ENCODE data around the gene UBALD1. TPM values are rescaled to one million over a fixed set of nuclear protein-coding genes. Genes with fewer than 3 reads are reported as not detected.
A peak's percentile ranks its signal among the peaks of the same experiment; 100 is the strongest.

The UBALD1 gene
- total RNA-seq: 19.1 TPM

- DNase-seq (ENCODE audit: low spot score): peak; percentile 90
- peak; percentile 67 for ATAC-seq
These were observed at the start of gene UBALD1 for GRCh38 chr16:4614571-4615383. TSS of gene UBALD1 (minus strand) at chr16:4614888. CDS start at chr16:4614797, 91 bp downstream.

- peak; percentile 96 for DNase-seq (ENCODE audit: low spot score)
- peak; percentile 69 for ATAC-seq
These were observed 49.2 kb upstream of the UBALD1 start for GRCh38 chr16:4663777-4664465.

- no peak for ATAC-seq
- no peak for DNase-seq (ENCODE audit: low spot score)
These were observed 48.7 kb upstream of the UBALD1 start for GRCh38 chr16:4663465-4663776.

GRCh38 chr16:4661661-4662060 lies 47.0 kb upstream of the UBALD1 start:
- no peak for ATAC-seq
- no peak for DNase-seq (ENCODE audit: low spot score)

- no peak for ATAC-seq
- no peak for DNase-seq (ENCODE audit: low spot score)
These were observed 45.8 kb upstream of the UBALD1 start for GRCh38 chr16:4660454-4661007.

GRCh38 chr16:4659363-4660353 lies 45.0 kb upstream of the UBALD1 start:
- no peak for ATAC-seq
- no peak for DNase-seq (ENCODE audit: low spot score)

- DNase-seq (ENCODE audit: low spot score) (no peak), ATAC-seq (no peak)
These were observed 42.3 kb upstream of the UBALD1 start for GRCh38 chr16:4656695-4657686.

GRCh38 chr16:4656221-4656620 lies 41.5 kb upstream of the UBALD1 start:
- DNase-seq (ENCODE audit: low spot score): no peak
- no peak for ATAC-seq

- no peak for DNase-seq (ENCODE audit: low spot score)
- ATAC-seq: no peak
These were observed 41.1 kb upstream of the UBALD1 start for GRCh38 chr16:4655801-4656200.

- ATAC-seq (no peak), DNase-seq (ENCODE audit: low spot score) (no peak)
These were observed 40.4 kb upstream of the UBALD1 start for GRCh38 chr16:4654964-4655590.

- ATAC-seq (peak; percentile 48), DNase-seq (ENCODE audit: low spot score) (no peak)
These were observed 39.6 kb upstream of the UBALD1 start for GRCh38 chr16:4654011-4654963.

- ATAC-seq (peak; percentile 37), DNase-seq (ENCODE audit: low spot score) (no peak)
These were observed 37.9 kb upstream of the UBALD1 start for GRCh38 chr16:4652561-4652960.

GRCh38 chr16:4651827-4652226 lies 37.1 kb upstream of the UBALD1 start:
- DNase-seq (ENCODE audit: low spot score): no peak

GRCh38 chr16:4650443-4651074 lies 35.9 kb upstream of the UBALD1 start:
- ATAC-seq: peak; percentile 38
- DNase-seq (ENCODE audit: low spot score): peak; percentile 71

More at GRCh38 chr16:4651827-4652226, 37.1 kb upstream of the UBALD1 start:
- no peak for ATAC-seq

- ATAC-seq (no peak), DNase-seq (ENCODE audit: low spot score) (no peak)
These were observed 35.2 kb upstream of the UBALD1 start for GRCh38 chr16:4649744-4650442.

GRCh38 chr16:4648917-4649316 lies 34.2 kb upstream of the UBALD1 start:
- no peak for ATAC-seq
- no peak for DNase-seq (ENCODE audit: low spot score)

- ATAC-seq (no peak), DNase-seq (ENCODE audit: low spot score) (no peak)
These were observed 32.9 kb upstream of the UBALD1 start for GRCh38 chr16:4647644-4647980.
